Stimulated activated CD4-positive, alpha-beta T cell treated with anti-CD3 and anti-CD28 coated beads, Interleukin-2, amount 100 ng/mL, for 24 hours (primary cell): ENCODE results near the gene NT5E.

Source experiments
- DNase-seq, 2 donors: peaks; one replicate each; pipeline ENCODE4 v3.0.0-alpha.2; 2020

NT5E gene

DNA sequence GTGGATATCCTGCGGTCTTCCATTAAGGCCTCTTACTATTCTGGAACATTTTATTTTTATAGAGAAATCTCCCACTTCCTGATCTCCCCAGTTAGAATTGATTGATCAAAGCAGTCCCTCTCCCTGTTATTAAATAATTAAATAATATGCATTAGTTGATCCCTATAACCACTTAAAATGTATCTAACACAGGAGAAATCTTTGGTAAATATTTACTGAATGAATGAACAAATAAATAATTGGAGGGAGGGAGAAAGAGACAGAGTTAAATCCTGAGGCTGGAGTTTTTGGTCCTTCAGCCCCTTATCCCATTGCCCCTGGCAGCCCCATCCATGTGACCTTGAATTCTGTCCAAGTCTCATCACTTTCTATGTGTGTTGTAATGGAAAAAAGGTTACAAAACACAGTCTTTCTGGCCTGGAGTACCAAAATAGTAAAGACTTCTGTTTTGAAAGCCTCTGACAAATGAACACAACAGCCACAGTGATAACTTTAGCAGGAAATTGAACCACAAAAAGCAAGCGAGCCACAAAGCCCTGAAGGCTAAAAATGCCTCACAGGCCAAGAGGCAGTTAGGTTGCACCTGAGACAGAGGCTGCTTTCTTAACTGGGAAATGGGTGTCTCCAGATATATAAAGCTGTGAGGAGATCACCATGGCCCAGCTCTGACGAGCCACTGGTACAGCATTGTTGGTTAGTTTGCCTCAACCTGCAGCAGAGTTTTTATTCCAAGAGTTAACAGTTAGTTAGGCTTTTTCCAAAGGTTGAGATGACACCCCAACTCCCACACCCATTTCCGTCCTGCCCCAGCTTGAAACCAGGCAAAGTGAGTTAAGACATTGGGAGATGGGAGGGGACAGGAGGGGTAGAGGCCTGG, 11.3 kb downstream of the NT5E start:
- DNase-seq: no peak

DNA sequence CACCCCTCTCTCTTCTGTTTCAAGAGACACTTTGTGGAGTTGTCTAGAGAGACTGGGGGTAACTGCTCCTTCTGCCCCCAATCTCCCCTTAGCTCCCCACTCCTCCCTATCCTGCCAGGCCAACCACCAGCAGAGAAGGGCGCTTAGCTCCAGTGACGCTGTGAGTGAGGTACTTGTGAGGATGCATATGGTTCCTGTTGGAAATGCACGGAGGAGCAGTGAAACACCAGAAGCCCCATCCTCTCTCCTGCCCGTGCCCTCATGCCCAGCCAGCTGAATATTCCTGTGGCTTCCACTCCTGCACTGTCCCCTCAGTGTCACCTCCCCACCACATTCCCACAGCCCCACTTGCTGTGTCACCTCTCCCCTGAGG, 11.9 kb downstream of the NT5E start:
- DNase-seq: no peak

DNA sequence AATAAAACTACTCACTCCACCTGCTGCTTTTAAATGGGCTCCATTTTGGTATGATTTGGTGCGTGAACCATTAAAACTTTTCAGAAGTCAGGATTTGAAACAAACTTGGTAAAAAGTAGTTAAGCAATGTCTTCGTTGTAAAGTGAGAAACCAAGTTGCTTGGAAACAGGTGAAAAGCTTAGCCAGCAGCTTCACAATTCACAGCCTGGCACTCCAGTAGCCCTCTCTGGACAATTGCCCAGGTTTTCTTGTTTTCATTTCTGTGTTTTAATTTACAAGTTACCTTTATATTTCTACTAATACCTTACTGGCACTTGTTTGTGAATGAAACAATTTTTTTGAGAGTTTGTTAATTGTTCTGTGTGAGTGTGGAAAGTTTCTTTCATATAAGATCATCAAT, 12.8 kb downstream of the NT5E start:
- DNase-seq: no peak

DNA sequence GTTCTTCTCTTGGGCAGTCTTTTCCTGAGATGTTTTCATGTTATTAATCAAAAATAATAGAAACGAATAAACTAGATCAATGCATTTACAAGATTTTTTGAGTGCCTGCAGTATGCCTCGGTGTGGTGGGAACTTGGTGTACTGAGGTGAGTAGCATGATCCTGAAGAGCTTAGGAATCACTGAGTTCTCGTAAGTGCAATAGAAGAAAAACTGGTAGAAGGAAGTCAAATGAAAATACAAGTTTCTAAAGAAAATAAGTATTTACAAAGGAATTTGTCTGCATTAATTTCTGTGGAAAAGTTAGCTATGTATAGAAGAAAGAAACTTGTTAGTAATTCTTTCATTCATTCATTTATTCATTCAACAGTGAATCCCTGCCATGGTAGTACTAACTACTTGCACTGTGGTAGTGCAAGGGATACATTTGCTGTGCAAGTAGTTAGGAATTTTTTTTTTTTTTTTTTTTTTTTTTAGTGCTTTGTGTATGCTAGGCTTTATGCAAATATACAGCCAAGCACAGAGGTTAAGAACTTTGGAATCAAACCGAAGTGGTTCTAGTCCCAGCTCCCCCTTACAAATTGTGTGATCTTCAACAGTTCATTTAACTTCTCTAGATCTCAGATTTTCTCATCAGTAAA, 13.9 kb downstream of the NT5E start:
- DNase-seq: no peak

DNA sequence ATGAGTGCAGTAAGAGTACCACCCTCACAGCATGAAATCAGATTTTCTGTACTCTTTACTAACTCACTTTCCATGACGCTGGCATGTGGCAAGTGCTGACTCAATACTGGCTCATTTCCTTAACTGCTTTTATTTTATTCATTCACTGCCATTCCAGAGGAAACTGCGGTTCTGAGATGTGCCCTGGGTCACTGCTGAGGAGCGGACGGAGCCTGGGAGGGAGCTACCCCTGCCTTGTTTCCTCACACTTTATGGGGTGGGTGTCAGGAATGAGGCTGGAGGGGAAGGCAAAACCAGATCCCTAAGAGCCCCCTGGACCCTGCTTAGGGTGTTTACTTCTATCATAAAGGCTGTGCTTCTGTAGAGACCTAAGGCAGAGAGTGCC, 14.4 kb downstream of the NT5E start:
- DNase-seq: peak; percentile 31 to 56

DNA sequence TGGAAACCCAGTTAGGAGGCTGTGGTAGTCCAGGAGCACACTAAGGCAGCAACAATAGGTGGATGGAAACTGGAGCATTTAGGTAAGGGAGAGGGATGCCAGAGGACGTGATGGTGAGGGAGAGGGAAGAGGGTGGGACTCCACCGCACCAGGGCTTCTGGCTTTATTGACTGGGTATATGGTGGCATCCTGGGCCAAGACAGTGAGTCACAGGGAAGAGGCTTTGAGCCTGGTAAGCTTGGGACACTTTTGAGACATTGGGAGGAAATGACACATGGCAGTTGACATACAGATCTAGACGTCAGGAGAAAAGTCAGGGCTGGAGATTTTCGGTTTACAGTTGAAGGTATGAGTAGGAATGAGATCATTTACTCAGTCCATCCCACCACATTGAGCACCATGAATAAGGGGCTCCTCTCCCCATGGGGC, 14.9 kb downstream of the NT5E start:
- peak; percentile 30 to 36 for DNase-seq

DNA sequence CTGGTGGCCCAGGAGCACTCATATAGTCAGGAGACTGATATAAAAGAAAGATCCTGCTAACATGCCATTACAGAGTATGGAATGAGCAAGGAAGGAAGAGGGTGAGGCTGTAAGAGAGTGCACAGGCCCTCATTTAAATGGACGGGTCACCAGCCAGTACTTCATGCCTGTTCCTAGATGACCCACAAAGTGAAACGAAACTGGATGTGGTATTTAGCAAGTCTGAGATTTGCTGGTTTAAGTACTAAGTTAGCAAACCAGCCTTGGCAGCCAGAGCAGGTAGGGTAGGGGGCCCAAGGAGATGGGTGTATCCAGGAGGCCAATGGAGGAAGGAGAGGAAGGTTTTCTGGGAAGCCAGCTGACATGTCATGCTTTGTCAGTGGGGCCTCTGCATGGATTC, 15.9 kb downstream of the NT5E start:
- no peak for DNase-seq

DNA sequence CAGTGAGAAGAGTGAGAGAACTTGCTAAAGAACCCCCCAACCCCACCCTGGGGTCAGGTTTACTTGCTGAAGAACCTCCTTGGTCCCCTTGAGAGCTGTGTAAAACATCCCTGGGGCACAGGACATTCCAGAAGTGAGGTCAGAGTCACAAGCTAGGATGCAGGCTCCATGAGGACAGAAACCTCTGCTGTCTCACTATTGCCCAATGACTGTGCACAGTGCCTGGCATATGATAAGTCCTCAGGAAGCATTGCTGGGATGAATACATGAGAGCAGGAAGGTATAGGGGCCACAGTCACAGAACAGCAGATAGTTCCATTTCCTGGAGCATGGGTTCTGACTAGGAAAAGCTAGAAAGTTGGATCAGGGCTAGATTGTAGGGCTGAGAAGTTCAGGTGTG, 18.4 kb downstream of the NT5E start:
- no peak for DNase-seq

DNA sequence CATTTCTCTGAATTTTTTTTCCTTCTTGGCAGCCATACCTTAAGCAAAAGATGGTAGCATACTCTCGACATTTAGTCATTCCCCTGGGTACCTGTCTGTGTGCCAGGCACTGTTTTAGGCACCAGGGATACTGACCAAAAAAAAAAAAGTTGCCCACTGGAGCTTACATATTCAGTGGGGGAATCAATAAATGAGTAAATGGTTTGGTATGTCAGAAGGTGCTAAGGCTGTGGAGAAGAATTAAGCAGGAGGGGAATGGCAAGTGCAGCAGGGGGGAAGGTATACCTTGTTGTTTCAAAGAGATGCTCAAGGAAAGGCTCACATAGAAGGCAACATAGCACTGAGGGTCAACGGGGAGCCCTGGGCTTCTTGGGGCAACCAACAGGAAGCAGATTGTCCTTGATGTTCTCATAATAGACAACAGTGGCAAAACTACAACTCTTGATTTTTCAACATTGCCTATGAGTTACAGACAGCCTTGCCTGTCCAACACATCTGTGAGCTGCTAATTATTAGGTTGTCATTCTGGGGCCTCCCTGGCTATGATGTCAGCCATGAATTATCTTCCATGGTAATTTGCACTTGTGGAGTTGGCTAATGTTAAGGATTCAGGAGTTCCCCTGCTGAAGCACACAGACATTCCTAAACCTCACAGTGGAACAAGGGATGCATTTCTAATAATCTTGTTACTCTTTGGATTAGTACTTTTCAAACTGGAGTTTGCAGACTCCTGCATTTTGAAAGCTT, 19.6 kb downstream of the NT5E start:
- DNase-seq: no peak

DNA sequence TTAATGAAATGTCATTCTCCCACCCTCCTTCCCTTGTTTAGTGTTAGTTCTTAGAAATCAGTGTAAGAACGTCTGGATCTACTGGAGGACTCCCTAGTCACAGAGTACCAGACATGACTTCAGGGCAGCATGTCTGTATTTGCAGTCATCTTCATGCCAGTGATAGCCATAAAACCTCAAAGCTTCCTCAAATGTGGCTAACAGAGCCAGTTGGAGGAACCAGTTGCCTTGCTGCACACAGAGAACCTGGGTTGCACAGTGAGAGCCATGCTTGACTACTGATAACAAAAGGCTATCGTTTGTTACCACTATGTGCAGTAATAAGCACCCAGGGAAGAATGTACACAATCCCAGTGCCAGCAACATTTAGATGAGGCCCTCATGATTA, 20.1 kb downstream of the NT5E start:
- no peak for DNase-seq

DNA sequence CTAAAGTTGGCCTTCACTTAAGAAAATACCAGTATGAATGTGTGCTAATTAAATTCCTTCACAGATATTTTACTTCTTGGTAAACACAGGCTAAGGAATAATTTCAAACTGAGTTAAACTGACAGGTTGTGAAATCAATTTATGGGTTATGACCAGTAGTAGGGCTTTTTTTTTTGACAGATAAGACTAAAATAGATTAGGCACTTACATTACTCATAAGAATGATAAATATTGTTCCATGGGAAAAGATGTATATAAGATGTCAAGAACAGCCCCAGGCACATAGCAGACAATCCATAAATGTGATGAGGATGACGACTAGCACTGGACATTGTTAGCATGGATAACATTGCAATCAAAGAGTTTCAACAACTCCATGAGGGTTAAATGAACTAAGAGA, 22.9 kb downstream of the NT5E start:
- DNase-seq: no peak

DNA sequence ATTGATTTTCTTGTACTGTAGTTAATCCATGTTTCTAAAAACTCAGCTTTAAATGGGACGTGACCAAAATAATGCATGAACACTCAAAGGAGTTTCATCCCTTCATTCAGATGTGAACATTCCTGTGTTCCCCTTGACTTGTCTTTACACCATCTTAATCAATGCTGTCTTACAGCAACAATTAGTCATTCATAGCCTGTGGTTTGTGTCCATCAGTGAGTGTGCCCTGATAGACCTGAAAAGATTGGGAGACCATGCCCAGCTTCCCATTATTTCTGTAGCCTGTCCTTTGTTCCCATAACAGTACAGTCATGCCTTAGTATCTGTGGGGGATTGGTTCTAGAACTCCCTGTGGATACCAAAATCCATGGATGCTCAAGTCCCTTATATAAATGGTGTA, 23.9 kb downstream of the NT5E start:
- no peak for DNase-seq

DNA sequence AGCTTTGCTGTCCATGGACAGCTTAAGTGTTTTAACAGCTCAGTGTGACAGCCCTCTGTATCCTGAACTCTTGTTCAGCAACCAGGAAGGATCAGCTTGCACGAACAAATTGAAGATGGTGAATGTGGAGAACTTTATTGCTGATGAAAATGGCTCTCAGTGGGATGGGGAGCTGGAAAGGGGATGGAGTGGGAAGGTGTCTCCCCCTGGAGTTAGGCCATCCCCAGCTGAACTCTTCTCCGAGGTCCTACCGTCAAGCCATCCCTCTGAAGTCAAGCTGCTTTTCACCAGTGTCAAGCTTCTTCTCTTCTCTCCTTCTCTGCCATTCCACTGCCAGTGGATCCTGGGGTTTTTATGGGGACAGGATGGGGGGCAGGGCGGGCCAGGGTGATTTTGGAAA, 26.6 kb downstream of the NT5E start:
- no peak for DNase-seq

DNA sequence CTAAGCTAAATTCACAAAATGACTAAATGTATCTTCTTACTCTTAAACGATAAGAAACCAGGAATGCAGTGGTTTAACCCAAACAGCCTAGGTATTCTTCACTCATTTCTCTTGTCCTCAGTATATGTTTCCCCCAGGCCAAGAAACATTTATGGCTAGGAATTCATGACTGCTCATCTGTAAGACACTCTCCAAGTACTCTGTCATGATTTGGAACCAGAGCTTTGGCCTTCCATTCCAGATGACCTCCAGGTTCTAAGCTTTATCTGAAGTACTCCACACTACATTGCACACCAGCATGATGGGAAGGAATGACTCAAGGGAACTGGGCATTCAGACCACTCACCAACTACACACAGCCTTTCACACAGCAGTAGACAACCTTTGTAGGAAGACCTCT, 29.3 kb downstream of the NT5E start:
- DNase-seq: no peak

DNA sequence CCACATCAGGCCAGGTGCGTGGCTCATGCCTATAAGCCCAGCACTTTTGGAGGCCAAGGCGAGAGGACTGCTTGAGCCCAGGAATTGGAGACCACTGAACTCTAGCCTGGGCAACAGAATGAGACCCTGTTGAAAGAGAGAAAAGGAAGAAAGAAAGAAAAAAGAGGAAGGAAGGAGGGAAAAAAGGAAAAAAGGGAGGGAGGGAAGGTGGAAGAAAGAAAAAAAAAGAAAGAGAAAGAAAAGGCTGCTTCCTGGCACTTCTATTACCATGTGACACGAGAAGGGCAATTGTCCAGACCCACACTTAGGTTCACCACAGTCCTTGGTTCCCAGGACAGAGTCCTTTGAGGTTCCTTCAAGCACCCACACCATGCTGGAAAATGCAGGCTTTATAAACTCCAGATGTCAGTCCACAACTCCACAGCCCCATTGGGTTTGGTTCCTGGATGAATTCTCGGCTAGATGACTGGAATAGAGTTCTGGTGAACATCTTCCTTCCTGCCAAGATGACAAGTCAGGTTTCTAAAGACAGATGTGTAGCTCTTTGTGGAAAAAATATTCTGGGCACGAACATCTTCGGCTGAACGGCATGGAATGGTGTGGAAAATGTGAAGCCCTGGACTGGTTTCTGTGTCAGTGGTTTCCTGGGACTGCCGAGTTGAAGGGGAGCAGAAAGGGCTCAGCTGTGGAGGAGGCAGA, 32.5 kb downstream of the NT5E start:
- DNase-seq: no peak

DNA sequence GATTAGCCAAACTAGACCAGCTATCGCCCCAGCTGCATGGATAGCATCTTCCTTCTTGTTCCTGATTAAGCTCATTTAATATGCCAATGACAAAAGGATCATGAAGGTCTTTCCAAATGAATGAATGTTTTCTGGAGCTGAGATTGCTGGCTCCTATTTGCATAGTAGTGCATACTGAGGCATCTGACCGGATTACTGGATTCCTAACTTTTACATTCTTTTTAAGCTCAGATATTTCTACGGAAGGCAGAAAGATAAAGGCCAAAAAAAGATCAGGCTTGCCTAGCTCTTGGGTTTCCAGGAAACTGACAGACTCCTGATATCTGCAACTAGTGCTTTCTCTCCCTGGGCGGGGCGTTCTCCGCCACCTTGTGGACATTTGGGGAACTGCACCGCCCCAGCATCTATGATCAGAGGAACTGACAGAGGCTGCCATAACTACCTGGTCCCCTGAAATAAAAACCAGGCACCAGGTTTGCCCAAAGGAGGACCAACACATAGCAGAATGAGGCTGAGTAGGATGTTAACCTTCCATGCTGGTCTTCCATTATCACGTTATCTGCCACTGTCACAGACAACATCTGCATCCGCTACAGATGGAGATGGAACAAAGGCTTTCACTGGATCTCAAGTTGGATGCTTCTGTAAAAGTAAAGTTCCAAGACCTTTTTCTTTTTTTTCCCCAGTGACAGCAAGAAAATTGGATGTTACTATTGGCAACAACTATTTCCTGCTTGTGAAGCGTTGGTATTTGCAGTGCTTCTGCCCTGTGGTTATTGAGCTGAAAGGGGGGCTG, 33.2 kb downstream of the NT5E start:
- peak; percentile 84 to 87 for DNase-seq

DNA sequence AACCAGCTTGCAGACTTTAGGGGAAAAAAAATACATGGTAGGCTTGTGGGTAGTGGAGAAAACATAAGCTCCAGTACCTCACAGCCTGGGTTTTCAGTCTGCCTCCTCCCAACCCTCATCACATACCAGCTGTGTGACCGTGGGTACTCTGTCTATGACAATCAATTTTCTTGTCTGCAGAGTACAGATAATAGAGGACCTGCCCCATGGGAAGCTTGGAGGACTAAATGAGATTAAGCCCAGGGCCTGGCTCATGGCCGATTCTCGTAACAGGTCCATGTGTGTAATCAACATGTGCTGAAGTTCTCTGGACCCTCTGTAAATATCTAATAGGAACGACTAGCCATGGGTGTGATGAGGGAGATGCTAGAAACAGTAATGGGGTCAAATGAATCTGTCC, 34.0 kb downstream of the NT5E start:
- DNase-seq: no peak

DNA sequence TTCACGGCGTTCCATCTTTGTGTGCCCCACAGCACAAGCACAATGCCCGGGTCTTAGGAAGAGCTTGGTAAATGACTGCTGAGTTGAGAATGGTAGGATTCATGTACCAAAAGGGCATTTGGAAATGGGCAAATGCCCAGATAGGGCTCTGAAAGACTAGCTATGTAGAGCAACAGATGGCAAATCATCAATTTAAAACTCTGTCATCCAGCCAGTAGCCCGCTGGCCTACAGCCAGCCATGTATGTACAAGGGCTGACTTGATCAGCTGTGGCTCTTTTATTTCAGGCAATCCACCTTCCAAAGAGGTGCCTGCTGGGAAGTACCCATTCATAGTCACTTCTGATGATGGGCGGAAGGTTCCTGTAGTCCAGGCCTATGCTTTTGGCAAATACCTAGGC, 35.1 kb downstream of the NT5E start:
- DNase-seq: no peak

DNA sequence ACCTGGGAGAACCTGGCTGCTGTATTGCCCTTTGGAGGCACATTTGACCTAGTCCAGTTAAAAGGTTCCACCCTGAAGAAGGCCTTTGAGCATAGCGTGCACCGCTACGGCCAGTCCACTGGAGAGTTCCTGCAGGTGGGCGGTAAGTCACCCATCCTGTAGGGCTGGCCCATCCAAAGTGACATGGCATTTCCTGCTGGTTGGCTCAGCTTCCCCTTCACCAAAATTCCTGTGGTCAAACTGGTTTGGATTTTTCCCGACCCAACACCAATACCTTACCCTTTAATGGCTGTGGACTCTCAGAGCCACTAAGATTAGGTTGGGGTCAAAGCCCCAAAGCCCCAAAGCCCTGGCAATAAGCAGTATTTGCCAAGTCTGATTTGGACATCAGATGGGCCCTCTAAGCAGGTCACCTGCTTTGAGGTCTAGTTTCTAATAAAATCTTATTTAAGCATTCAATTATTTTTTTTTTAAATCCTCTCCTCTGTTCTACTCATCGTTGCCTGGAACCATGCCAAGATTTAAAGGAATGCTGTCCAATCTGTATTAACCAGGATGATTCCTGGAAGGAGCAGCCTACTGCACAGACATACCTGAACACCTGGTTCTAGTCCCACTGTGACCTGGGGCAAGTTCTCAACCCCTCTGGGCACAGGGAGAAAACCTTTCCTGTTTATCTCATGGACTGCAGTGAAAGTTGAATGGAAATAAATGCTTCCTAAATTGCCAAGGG, 40.8 kb downstream of the NT5E start:
- DNase-seq: no peak

DNA sequence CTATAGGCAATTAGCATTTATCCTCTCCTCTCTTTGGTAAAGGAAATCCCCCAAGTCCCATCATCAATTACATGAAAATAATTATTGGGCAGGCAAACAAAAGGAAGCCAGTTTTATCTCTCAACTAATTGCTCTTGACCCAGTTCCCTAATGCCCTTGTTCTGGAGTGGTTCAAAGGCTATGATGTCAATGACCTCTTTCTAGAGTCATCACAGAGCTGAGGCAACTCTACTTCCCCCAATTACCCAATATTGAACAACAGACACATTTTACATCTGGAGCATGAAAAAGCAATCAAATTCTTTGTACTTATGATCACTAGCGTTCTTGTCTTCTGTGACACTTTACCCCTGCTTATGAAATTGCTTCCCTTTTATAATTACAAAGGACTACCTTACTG, 43.5 kb downstream of the NT5E start:
- DNase-seq: no peak
